ENCODE data around the gene PGM2. TPM values are rescaled to one million over a fixed set of nuclear protein-coding genes. Genes with fewer than 3 reads are reported as not detected.

Gene PGM2
- total RNA-seq, 1 donor from 2014 or later = 27.8 TPM

DNA sequence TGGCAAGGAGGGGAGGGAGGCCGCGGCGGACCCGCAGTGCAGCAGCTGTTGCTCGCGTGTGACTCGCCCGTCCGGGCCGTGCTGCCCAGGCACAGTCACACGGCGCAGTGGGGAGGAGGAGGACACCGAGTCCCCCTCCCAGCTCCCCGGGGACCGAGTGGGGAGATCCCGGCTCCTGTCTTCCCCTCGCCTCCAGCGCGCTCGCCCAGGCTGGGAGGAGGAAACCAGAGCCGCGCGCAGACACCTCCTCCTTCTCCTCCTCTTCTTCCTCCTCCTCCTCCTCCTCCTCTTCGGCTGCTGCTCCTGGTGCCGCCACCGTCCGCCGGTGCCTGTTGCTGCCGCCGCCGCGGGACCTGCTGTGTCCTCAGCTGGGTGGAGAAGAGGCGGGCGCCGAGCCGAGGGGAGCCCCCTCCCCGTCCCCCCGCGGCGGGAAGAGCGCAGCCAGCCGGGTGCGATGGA, 64.3 kb downstream of the PGM2 start, which contains the start of gene TBC1D1:
Gene TBC1D1 (plus strand): TSS at position 284 of the 459 bp plus-strand sequence. CDS start 11,012 bp downstream, outside the sequence.
- Histone ChIP-seq H3K27me3 (ENCODE audit: control insufficient read depth, insufficient read depth, low read length) (peaks cover 19% of the 10 kb centered on the region), H3K36me3 (ENCODE audit: control insufficient read depth, insufficient read depth, low read length) (no peaks in the 10 kb centered on the region), H3K4me3 (ENCODE audit: low read depth, low read length) (peak within 1 kb of the TSS; percentile 64)
- no peak for DNase-seq (ENCODE audit: low read depth)
- TF ChIP-seq CTCF (IDR thresholded peaks at IDR 0.05; ENCODE audit: insufficient read depth, low read length, poor library complexity, severe bottlenecking) = no peak

DNA sequence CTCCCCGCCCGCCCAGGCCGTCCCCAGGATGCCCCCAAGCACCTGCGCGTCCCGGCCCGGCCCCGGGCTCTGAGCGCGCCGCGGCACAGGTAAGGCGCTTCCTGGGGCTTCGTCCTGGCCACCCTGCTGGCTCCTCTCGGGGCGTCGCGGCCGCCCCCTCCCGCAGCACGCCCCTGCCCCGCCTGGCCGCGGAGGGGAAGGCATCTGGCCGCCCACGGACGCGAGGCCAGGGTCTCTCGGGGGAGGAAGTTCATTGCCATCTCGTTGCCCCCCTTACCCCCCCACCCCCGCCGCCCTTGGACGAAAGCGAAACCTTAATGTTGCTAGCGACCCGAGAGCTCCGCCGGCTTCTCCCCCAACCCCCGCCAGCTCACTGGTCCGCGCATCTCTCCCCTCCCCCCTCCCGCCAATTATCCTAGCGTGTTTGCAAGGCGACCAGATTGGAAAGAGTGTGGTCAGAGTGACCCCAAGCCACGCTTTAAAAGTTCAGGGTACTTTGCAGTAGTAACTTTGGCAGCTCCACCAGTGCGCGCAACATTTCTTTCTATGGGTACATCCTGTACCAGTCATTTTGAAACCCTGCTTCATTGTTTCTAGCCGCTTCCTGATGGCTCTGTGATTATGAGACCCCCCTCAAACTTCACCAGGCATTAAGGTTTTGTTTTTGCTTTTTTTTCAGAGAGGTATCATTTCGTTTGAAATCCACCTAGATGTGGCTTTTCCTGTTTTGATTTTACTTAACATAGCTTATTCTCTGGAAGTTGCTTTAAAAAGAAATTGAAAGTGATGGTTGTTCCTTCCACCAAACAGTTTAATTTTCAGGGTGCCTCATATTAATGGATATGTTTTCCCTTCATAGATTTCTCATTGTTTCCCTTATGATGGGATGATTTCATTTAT, 65.0 kb downstream of the PGM2 start:
- no peak for DNase-seq (ENCODE audit: low read depth)
- Histone ChIP-seq H3K4me3 (ENCODE audit: low read depth, low read length) (peak overlapping the region; percentile 64), H3K27me3 (ENCODE audit: control insufficient read depth, insufficient read depth, low read length) (peaks cover 19% of the 10 kb centered on the region), H3K36me3 (ENCODE audit: control insufficient read depth, insufficient read depth, low read length) (no peaks in the 10 kb centered on the region)
- TF ChIP-seq CTCF (IDR thresholded peaks at IDR 0.05; ENCODE audit: insufficient read depth, low read length, poor library complexity, severe bottlenecking) = no peak

- H3K27me3 ChIP-seq (ENCODE audit: control insufficient read depth, insufficient read depth, low read length) = peaks cover 18% of the 10 kb centered on the region
Observed at GRCh38 chr4:37892641-37893040, 66.2 kb downstream of the PGM2 start.

GRCh38 chr4:37893164-37893563, 66.7 kb downstream of the PGM2 start:
- TF ChIP-seq CTCF (IDR thresholded peaks at IDR 0.05; ENCODE audit: insufficient read depth, low read length, poor library complexity, severe bottlenecking) = no peak
- Histone ChIP-seq H3K36me3 (ENCODE audit: control insufficient read depth, insufficient read depth, low read length) (no peaks in the 10 kb centered on the region), H3K27me3 (ENCODE audit: control insufficient read depth, insufficient read depth, low read length) (peaks cover 18% of the 10 kb centered on the region), H3K4me3 (ENCODE audit: low read depth, low read length) (no peak overlapping the region)
- no peak for DNase-seq (ENCODE audit: low read depth)

More at GRCh38 chr4:37892641-37893040, 66.2 kb downstream of the PGM2 start:
- Histone ChIP-seq H3K36me3 (ENCODE audit: control insufficient read depth, insufficient read depth, low read length) (no peaks in the 10 kb centered on the region), H3K4me3 (ENCODE audit: low read depth, low read length) (no peak overlapping the region)
- TF ChIP-seq CTCF (IDR thresholded peaks at IDR 0.05; ENCODE audit: insufficient read depth, low read length, poor library complexity, severe bottlenecking) = no peak
- DNase-seq (ENCODE audit: low read depth) = no peak

DNA sequence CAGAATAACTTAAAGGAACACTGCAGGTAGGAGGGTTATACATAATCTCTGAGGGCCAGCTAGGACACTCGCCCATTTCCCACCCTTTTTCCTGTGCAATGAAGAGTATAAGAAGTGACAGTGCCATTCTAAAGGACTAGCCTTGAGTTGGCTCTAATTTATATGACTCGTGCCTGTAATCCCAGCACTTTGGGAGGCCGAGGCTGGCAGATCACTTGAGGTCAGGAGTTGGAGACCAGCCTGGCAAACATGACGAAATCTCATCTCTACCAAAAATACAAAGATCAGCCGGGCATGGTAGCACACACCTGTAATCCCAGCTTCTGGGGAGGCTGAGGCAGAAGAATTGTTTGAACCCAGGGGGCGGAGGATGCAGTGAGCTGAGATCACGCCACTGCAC, 68.8 kb downstream of the PGM2 start:
- Histone ChIP-seq H3K27me3 (ENCODE audit: control insufficient read depth, insufficient read depth, low read length) (peaks cover 10% of the 10 kb centered on the region), H3K4me3 (ENCODE audit: low read depth, low read length) (no peak overlapping the region), H3K36me3 (ENCODE audit: control insufficient read depth, insufficient read depth, low read length) (no peaks in the 10 kb centered on the region)
- DNase-seq (ENCODE audit: low read depth) = no peak
- no peak for TF ChIP-seq CTCF (IDR thresholded peaks at IDR 0.05; ENCODE audit: insufficient read depth, low read length, poor library complexity, severe bottlenecking)
